NCI-H226 (cell line): ENCODE results near the gene CEBPE.

Experiments
- DNase-seq: peaks from one replicate; pipeline ENCODE4 v3.0.0-alpha.2; 2015

Gene CEBPE

GRCh38 chr14:23118506-23119362 lies at the start of gene CEBPE:
Gene CEBPE, minus strand, starts transcription at chr14:23119255. Its CDS starts 164 bp downstream, at chr14:23119091.
- no peak for DNase-seq

- DNase-seq, result no peak
These were observed 49.2 kb upstream of the CEBPE start for GRCh38 chr14:23168246-23168645.

- no peak for DNase-seq
These were observed 48.2 kb upstream of the CEBPE start for GRCh38 chr14:23167116-23167847.

- DNase-seq, result no peak
These were observed 45.9 kb upstream of the CEBPE start for GRCh38 chr14:23164949-23165348.

GRCh38 chr14:23164250-23164649 lies 45.2 kb upstream of the CEBPE start:
- DNase-seq, result peak; percentile 76

- no peak for DNase-seq
These were observed 44.8 kb upstream of the CEBPE start for GRCh38 chr14:23163830-23164229.

- DNase-seq, result no peak
These were observed 43.7 kb upstream of the CEBPE start for GRCh38 chr14:23162800-23163199.

GRCh38 chr14:23162005-23162404 lies 43.0 kb upstream of the CEBPE start:
- DNase-seq, result no peak

GRCh38 chr14:23160924-23161522 lies 42.0 kb upstream of the CEBPE start:
- DNase-seq, result peak; percentile 74

- no peak for DNase-seq
These were observed 40.5 kb upstream of the CEBPE start for GRCh38 chr14:23159532-23159931.

- no peak for DNase-seq
These were observed 39.7 kb upstream of the CEBPE start for GRCh38 chr14:23158779-23159178.

- peak; percentile 94 for DNase-seq
These were observed 36.0 kb upstream of the CEBPE start for GRCh38 chr14:23154964-23155587.

GRCh38 chr14:23153851-23154796 lies 35.1 kb upstream of the CEBPE start:
- peak; percentile 97 for DNase-seq

GRCh38 chr14:23151342-23151741 lies 32.3 kb upstream of the CEBPE start:
- DNase-seq, result no peak

GRCh38 chr14:23149745-23150144 lies 30.7 kb upstream of the CEBPE start:
- DNase-seq, result no peak

- no peak for DNase-seq
These were observed 29.7 kb upstream of the CEBPE start for GRCh38 chr14:23148591-23149249.

GRCh38 chr14:23147676-23148075 lies 28.6 kb upstream of the CEBPE start:
- peak; percentile 82 for DNase-seq

GRCh38 chr14:23146980-23147379 lies 27.9 kb upstream of the CEBPE start:
- DNase-seq, result no peak

GRCh38 chr14:23146351-23146910 lies 27.4 kb upstream of the CEBPE start:
- DNase-seq, result peak; percentile 71

- peak; percentile 60 for DNase-seq
These were observed 26.8 kb upstream of the CEBPE start for GRCh38 chr14:23145794-23146350.

- no peak for DNase-seq
These were observed 24.9 kb upstream of the CEBPE start for GRCh38 chr14:23143911-23144310.
